HepG2 (cell line): ENCODE data around the gene ZNF764. TPM values are rescaled to one million over a fixed set of nuclear protein-coding genes. Genes with fewer than 3 reads are reported as not detected.

Experiments
- GATA4 ChIP-seq: sonication (generic); IDR thresholded peaks from 2 replicates; pipeline ENCODE4 v1.6.1; 2016; ENCODE audit warnings: antibody characterized with exemption, low read depth, borderline replicate concordance
- GFI1 ChIP-seq: sonication (generic); formaldehyde crosslinking; IDR thresholded peaks from 2 replicates; pipeline ENCODE4 v1.5.0; 2020; ENCODE audit warnings: missing genetic modification reagents, mild to moderate bottlenecking, borderline replicate concordance
- MLLT10 ChIP-seq: sonication (generic); formaldehyde crosslinking; IDR thresholded peaks from 2 replicates; pipeline ENCODE4 v1.4.0; 2020; ENCODE audit warnings: missing genetic modification reagents
- MTA1 ChIP-seq: sonication (generic); formaldehyde crosslinking; IDR thresholded peaks from 2 replicates; pipeline ENCODE4 v1.4.0; 2020; ENCODE audit warnings: missing genetic modification reagents, mild to moderate bottlenecking, borderline replicate concordance
- NFIC ChIP-seq: IDR thresholded peaks from 2 replicates; pipeline ENCODE4 v1.6.1; 2012; ENCODE audit warnings: mild to moderate bottlenecking, low read length, inconsistent platforms
- NFKBIZ ChIP-seq: IDR thresholded peaks from 2 replicates; pipeline ENCODE4 v1.6.1; 2018; ENCODE audit warnings: missing genetic modification reagents, missing compliant biosample characterization
- PHF21A ChIP-seq: sonication (generic); formaldehyde crosslinking; IDR thresholded peaks from 2 replicates; pipeline ENCODE4 v1.5.0; 2020; ENCODE audit warnings: mild to moderate bottlenecking, missing genetic modification reagents
- SIX1 ChIP-seq: sonication (generic); formaldehyde crosslinking; IDR thresholded peaks from 2 replicates; pipeline ENCODE4 v1.4.0; 2020; ENCODE audit warnings: missing genetic modification reagents, borderline replicate concordance
- SSRP1 ChIP-seq: IDR thresholded peaks from 2 replicates; pipeline ENCODE4 v1.6.1; 2016; ENCODE audit warnings: control low read depth
- ZNF383 ChIP-seq: sonication (generic); formaldehyde crosslinking; IDR thresholded peaks from 2 replicates; pipeline ENCODE4 v1.4.0; 2020; ENCODE audit warnings: missing genetic modification reagents, mild to moderate bottlenecking, borderline replicate concordance
- ZNF44 ChIP-seq: sonication (generic); formaldehyde crosslinking; IDR thresholded peaks from 2 replicates; pipeline ENCODE4 v1.5.1; 2020; ENCODE audit warnings: mild to moderate bottlenecking, missing genetic modification reagents
- ZNF549 ChIP-seq: sonication (generic); formaldehyde crosslinking; IDR thresholded peaks from 2 replicates; pipeline ENCODE4 v1.5.0; 2020; ENCODE audit warnings: missing genetic modification reagents
- ZNF550 ChIP-seq: sonication (generic); formaldehyde crosslinking; IDR thresholded peaks from 2 replicates; pipeline ENCODE4 v1.4.0; 2020; ENCODE audit warnings: mild to moderate bottlenecking, missing genetic modification reagents, borderline replicate concordance
- ZNF607 ChIP-seq: sonication (generic); formaldehyde crosslinking; IDR thresholded peaks from 2 replicates; pipeline ENCODE4 v1.5.1; 2020; ENCODE audit warnings: missing genetic modification reagents, mild to moderate bottlenecking, borderline replicate concordance
- ZNF781 ChIP-seq: sonication (generic); formaldehyde crosslinking; IDR thresholded peaks from 2 replicates; pipeline ENCODE4 v1.5.1; 2020; ENCODE audit warnings: borderline replicate concordance, mild to moderate bottlenecking, missing genetic modification reagents; ENCODE audit errors: not compliant biosample characterization
- ZSCAN30 ChIP-seq: sonication (generic); formaldehyde crosslinking; IDR thresholded peaks from 2 replicates; pipeline ENCODE4 v1.5.0; 2020; ENCODE audit warnings: mild to moderate bottlenecking, missing genetic modification reagents
- polyA plus RNA-seq, 8 experiments: library from polyadenylated mRNA; depleted of rRNA in 3 of 8; stranded (reverse) in 7 of 8; unstranded in 1 of 8; fragments of >200 nt; fragmentation: Illumina TruSeq in 4 of 8; extraction: Trizol in 4 of 8; gene quantifications; 2 replicates each; pipeline versions ENCODE4 v1.2.1 to v1.2.3, GENCODE V29; 2011 to 2016; ENCODE audit warnings: low read depth in 4 of 8, missing spikeins in 1 of 8, mixed read lengths in 1 of 8; ENCODE audit not compliant: insufficient read depth in 1 of 8
- total RNA-seq, 5 experiments: library from RNA; depleted of rRNA; stranded (reverse); fragments of >200 nt; fragmentation: Illumina TruSeq; extraction: Trizol; gene quantifications; 2 replicates each; pipeline ENCODE4 v1.2.3, GENCODE V29; 2016; ENCODE audit warnings: low read depth in 1 of 5
- TF ChIP-seq, protein P1 (sequence below): sonication (generic); formaldehyde crosslinking; IDR thresholded peaks from 2 replicates; pipeline ENCODE4 v1.5.1; 2020; ENCODE audit warnings: mild to moderate bottlenecking, moderate library complexity, missing genetic modification reagents
- TF ChIP-seq, protein P2 (sequence below): sonication (generic); formaldehyde crosslinking; IDR thresholded peaks from 2 replicates; pipeline ENCODE4 v1.5.0; 2020; ENCODE audit warnings: missing genetic modification reagents
- TF ChIP-seq, protein P3 (sequence below): sonication (generic); formaldehyde crosslinking; IDR thresholded peaks from 2 replicates; pipeline ENCODE4 v1.8.0; 2022; ENCODE audit warnings: missing genetic modification reagents, mild to moderate bottlenecking, moderate library complexity, borderline replicate concordance
- TF ChIP-seq, protein P4 (sequence below): sonication (generic); formaldehyde crosslinking; IDR thresholded peaks from 2 replicates; pipeline ENCODE4 v1.4.0; 2020; ENCODE audit warnings: low read depth, mild to moderate bottlenecking, missing genetic modification reagents
- TF ChIP-seq, protein P5 (sequence below): sonication (generic); formaldehyde crosslinking; IDR thresholded peaks from 2 replicates; pipeline ENCODE4 v1.4.0; 2020; ENCODE audit warnings: missing genetic modification reagents

ZNF764 gene
- total and polyA plus RNA-seq, 2 of the 13 experiments (the other 11 are each of a cell fraction or from before 2014, with no cell fraction given): 4.1 to 9.1 TPM

DNA sequence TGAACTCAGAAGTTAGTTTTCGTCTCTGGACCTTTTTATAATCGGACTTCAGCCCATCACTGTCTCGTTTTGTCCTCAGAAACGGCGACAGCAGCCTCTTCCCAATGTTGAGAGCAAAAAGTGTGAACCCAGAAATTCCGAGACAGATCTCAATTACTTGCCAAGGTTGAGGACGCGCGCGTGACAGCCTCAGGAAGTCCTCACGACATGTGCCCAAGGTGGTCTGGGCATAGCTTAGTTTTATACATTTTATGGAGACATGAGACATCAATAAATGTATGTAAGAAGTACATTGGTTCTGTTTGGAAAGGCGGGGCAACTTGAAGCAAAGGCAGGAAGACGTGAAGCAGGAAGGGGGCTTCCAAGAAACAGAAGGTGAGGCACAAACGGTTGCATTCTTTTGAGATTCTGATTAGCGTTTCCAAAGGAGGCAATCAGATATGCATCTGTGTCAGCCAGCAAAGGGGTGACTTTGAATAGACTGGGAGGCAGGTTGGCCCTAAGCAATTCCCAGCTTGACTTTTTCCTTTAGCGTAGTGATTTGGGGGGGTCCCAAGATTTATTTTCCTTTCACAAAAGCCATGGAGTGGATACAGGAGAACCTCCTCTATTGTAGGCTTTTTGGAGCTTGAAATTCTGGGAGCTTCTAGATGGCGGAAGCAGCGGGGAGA lies 22.9 kb downstream of the ZNF764 start (continued):
- TF ChIP-seq ZNF781 (no peak), ZNF383 (CRISPR knock-in tag) (no peak), SSRP1 (CRISPR knock-in tag) (peak; percentile 25), GFI1 (CRISPR knock-in tag) (no peak), ZNF44 (CRISPR knock-in tag) (no peak), ZNF550 (CRISPR knock-in tag) (no peak), SIX1 (CRISPR knock-in tag) (no peak), PHF21A (CRISPR knock-in tag) (peak; percentile 68; the same call in 1 of the 2 replicates), GATA4 (no peak), ZNF607 (CRISPR knock-in tag) (0 out of 2 replicates have a peak, but pooled peaks have one; percentile 0), MTA1 (no peak; the same call in 1 of the 2 replicates), ZNF549 (CRISPR knock-in tag) (no peak), ZSCAN30 (CRISPR knock-in tag) (no peak), NFKBIZ (0 out of 2 replicates have a peak, but pooled peaks have one; percentile 3), NFIC (0 out of 2 replicates have a peak, but pooled peaks have one; percentile 15), MLLT10 (no peak)
- TF ChIP-seq, protein P1, sequence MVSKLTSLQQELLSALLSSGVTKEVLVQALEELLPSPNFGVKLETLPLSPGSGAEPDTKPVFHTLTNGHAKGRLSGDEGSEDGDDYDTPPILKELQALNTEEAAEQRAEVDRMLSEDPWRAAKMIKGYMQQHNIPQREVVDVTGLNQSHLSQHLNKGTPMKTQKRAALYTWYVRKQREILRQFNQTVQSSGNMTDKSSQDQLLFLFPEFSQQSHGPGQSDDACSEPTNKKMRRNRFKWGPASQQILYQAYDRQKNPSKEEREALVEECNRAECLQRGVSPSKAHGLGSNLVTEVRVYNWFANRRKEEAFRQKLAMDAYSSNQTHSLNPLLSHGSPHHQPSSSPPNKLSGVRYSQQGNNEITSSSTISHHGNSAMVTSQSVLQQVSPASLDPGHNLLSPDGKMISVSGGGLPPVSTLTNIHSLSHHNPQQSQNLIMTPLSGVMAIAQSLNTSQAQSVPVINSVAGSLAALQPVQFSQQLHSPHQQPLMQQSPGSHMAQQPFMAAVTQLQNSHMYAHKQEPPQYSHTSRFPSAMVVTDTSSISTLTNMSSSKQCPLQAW (CRISPR knock-in tag): no peak; the same call in 1 of the 2 replicates
- TF ChIP-seq, protein P2, sequence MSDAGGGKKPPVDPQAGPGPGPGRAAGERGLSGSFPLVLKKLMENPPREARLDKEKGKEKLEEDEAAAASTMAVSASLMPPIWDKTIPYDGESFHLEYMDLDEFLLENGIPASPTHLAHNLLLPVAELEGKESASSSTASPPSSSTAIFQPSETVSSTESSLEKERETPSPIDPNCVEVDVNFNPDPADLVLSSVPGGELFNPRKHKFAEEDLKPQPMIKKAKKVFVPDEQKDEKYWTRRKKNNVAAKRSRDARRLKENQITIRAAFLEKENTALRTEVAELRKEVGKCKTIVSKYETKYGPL (CRISPR knock-in tag): peak; percentile 7; the same call in 1 of the 2 replicates
- TF ChIP-seq, protein P3, sequence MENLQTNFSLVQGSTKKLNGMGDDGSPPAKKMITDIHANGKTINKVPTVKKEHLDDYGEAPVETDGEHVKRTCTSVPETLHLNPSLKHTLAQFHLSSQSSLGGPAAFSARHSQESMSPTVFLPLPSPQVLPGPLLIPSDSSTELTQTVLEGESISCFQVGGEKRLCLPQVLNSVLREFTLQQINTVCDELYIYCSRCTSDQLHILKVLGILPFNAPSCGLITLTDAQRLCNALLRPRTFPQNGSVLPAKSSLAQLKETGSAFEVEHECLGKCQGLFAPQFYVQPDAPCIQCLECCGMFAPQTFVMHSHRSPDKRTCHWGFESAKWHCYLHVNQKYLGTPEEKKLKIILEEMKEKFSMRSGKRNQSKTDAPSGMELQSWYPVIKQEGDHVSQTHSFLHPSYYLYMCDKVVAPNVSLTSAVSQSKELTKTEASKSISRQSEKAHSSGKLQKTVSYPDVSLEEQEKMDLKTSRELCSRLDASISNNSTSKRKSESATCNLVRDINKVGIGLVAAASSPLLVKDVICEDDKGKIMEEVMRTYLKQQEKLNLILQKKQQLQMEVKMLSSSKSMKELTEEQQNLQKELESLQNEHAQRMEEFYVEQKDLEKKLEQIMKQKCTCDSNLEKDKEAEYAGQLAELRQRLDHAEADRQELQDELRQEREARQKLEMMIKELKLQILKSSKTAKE (CRISPR knock-in tag): no peak
- TF ChIP-seq, protein P4, sequence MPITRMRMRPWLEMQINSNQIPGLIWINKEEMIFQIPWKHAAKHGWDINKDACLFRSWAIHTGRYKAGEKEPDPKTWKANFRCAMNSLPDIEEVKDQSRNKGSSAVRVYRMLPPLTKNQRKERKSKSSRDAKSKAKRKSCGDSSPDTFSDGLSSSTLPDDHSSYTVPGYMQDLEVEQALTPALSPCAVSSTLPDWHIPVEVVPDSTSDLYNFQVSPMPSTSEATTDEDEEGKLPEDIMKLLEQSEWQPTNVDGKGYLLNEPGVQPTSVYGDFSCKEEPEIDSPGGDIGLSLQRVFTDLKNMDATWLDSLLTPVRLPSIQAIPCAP (CRISPR knock-in tag): no peak
- TF ChIP-seq, protein P5, sequence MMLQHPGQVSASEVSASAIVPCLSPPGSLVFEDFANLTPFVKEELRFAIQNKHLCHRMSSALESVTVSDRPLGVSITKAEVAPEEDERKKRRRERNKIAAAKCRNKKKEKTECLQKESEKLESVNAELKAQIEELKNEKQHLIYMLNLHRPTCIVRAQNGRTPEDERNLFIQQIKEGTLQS (CRISPR knock-in tag): no peak
